Parietal lobe (tissue), 1 donor: ENCODE data around the gene TMPRSS15. TPM values are rescaled to one million over a fixed set of nuclear protein-coding genes. Genes with fewer than 3 reads are reported as not detected.

Experiments used
- total RNA-seq: library from RNA; depleted of rRNA; stranded (reverse); fragments of >200 nt; gene quantifications from one replicate; pipeline ENCODE4 v1.2.3, GENCODE V29; 2014

TMPRSS15 gene
- total RNA-seq, result not detected

GRCh38 chr21:18403735-18404450 lies at the start of gene TMPRSS15:
TMPRSS15 (minus strand) TSS chr21:18403785; CDS start chr21:18403622, 163 bp downstream.

GRCh38 chr21:18244671-18245463 lies 158.7 kb downstream of the TMPRSS15 start, which contains the start of gene CHODL:
CHODL (plus strand) TSS chr21:18244833; CDS start chr21:18245224, 391 bp downstream.

Other genes starting within 250 kb of the TMPRSS15 start
- gene CHODL, start 159.0 kb downstream of the TMPRSS15 start, total RNA-seq, result 2.8 TPM